GM10248 (cell line): ENCODE data around the gene CFLAR.

ENCODE experiments used
- CTCF ChIA-PET: fragments of 300-600 bp; sonication (Branson Sonifier 250); formaldehyde crosslinking; extraction: SDS; loops from one replicate; lab custom pipeline; 2021; ENCODE audit warnings: antibody characterized with exemption; lab: Yijun Ruan, JAX
- POLR2A ChIA-PET: fragments of 350-650 bp; sonication (Branson Sonifier 250); formaldehyde crosslinking; extraction: SDS; loops from one replicate; lab custom pipeline; 2020; ENCODE audit warnings: antibody characterized with exemption; lab: Yijun Ruan, JAX
- DNase-seq: peaks from one replicate; pipeline ENCODE4 v3.0.0; 2012; ENCODE audit errors: extremely low spot score
- CTCF ChIP-seq: IDR thresholded peaks from 2 replicates; pipeline ENCODE4 v1.5.1; 2012; ENCODE audit warnings: mild to moderate bottlenecking, low read depth; ENCODE audit errors: extremely low read depth, missing control alignments, control extremely low read depth

The CFLAR gene

GRCh38 chr2:201215963-201216362 is 100.0 kb downstream of the CFLAR start:
- CTCF ChIA-PET, result interaction anchor here (1.5 kb wide), 1 partner anchor 16 kb away, joined by 3 read pairs; no protein-coding TSS in a partner anchor
- TF ChIP-seq CTCF, result no peak
- DNase-seq, result no peak
- POLR2A ChIA-PET, result no interaction called here

GRCh38 chr2:201216918-201217317 is 101.0 kb downstream of the CFLAR start:
- TF ChIP-seq CTCF, result no peak
- POLR2A ChIA-PET, result no interaction called here
- DNase-seq, result no peak
- CTCF ChIA-PET, result interaction anchor here (0.8 kb wide), 1 partner anchor 24 kb away, joined by 3 read pairs; no protein-coding TSS in a partner anchor

- no peak for TF ChIP-seq CTCF
These were observed 102.8 kb downstream of the CFLAR start for GRCh38 chr2:201218780-201219179.

GRCh38 chr2:201219328-201220096 is 103.5 kb downstream of the CFLAR start:
- no peak for TF ChIP-seq CTCF
- POLR2A ChIA-PET, result no interaction called here
- DNase-seq, result no peak
- CTCF ChIA-PET, result interaction anchor here (0.9 to 6.7 kb wide), 5 partner anchors 9 to 314 kb away, joined by 3 to 95 read pairs (median 6); partner anchors contain the start of gene CASP10

More at GRCh38 chr2:201218780-201219179, 102.8 kb downstream of the CFLAR start:
- POLR2A ChIA-PET, result no interaction called here
- DNase-seq, result no peak
- CTCF ChIA-PET, result interaction anchor here (1.2 to 6.7 kb wide), 4 partner anchors 14 to 36 kb away, joined by 3 to 95 read pairs (median 6); partner anchors contain the start of gene CASP10

- no peak for TF ChIP-seq CTCF
- no peak for DNase-seq
- ChIA-PET CTCF (interaction anchor here (0.9 to 6.7 kb wide), 7 partner anchors 9 to 315 kb away, joined by 3 to 95 read pairs (median 4); partner anchors contain the start of gene CASP10), POLR2A (no interaction called here)
These were observed 104.2 kb downstream of the CFLAR start for GRCh38 chr2:201220102-201220570.
